Dendritic cell treated with granulocyte-macrophage colony-stimulating factor and Interleukin-4, amounts not matched to agents 40 ng/mL and 50 ng/mL, for 4 days (primary cell): ENCODE results near the gene RIPK3.

ENCODE experiments used
- H3K27ac Mint-ChIP-seq: one replicate; pipeline ENCODE4 v1.8.0; 2022; ENCODE audit warnings: mild to moderate bottlenecking, mixed read lengths
- H3K27me3 Mint-ChIP-seq: one replicate; pipeline ENCODE4 v1.8.0; 2022; ENCODE audit warnings: mild to moderate bottlenecking, mixed read lengths
- H3K36me3 Mint-ChIP-seq: one replicate; pipeline ENCODE4 v1.8.0; 2022; ENCODE audit warnings: low read depth, mixed read lengths
- H3K4me1 Mint-ChIP-seq: one replicate; pipeline ENCODE4 v1.8.0; 2022; ENCODE audit warnings: low read depth, mixed read lengths
- H3K4me3 Mint-ChIP-seq: one replicate; pipeline ENCODE4 v1.8.0; 2022; ENCODE audit warnings: mild to moderate bottlenecking, moderate library complexity, mixed read lengths
- H3K9me3 Mint-ChIP-seq: one replicate; pipeline ENCODE4 v1.8.0; 2022; ENCODE audit warnings: mixed read lengths
- intact Hi-C: fragments of 100-400 bp; cut with micrococcal nuclease; formaldehyde crosslinking; loops from one replicate; pipeline ENCODE4 v1.15.0; 2022

Gene RIPK3

DNA sequence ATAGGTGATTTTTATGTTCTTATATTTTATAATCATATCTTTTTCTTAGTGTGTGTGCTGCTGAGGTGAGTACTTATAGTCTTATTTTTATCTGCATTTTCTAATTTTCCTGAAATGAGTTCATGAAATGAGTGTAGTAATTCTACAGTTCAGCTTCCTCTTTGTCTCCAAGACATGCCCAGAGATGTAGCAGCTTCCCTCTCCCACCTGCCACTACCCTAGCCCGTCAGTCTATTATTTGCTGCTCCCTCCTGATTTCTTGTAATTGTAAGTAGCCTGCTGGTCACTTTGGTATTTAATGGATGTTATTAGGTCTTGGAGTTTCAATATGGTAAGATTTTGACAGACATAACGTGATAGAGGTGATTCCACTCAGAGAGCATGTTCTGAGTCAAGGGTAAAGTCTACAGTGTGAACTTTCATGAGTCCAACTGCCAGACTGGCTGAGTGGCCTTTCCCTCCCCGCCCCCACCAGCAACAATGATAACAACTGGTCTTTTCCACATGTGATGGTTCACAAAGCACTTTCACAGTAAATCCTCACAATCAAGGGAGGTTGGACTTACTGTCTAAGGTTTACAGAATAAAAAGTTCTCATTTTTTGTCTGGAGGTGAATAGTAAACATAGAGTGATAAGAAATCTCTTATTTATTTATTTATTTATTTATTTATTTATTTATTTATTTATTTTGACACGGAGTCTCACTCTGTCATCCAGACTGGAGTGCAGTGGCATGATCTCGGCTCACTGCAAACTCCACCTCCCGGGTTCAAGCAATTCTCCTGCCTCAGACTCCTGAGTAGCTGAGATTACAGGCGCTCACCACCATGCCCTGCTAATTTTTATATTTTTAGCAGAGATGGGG is 4.2 kb upstream of the RIPK3 start:
- Mint-ChIP-seq H3K9me3 (no peaks in the 10 kb centered on the region), H3K36me3 (peaks cover 8% of the 10 kb centered on the region), H3K27me3 (peaks cover 19% of the 10 kb centered on the region), H3K27ac (no peak overlapping the region), H3K4me1 (peaks cover 26% of the 10 kb centered on the region), H3K4me3 (no peak overlapping the region)
- intact Hi-C loops: no loop called here

DNA sequence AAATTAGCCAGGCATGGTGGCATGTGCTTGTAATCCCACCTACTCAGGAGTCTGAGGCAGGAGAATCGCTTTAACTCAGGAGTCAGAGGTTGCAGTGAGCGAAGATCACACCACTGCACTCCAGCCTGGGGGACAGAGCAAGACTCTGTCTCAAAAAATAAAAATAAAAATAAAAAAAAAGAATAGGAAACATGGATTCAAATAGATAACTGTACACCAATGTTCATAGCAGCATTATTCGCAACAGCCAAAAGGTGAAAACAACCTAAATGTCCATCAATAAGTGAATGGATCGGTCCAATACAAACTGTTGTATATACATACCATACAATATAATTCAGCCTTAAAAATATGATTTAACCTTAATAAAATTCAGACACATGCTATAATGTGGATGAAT is 3.1 kb upstream of the RIPK3 start:
- Mint-ChIP-seq H3K27ac (no peak overlapping the region), H3K4me1 (peaks cover 37% of the 10 kb centered on the region), H3K36me3 (peaks cover 20% of the 10 kb centered on the region), H3K27me3 (peaks cover 20% of the 10 kb centered on the region), H3K4me3 (no peak overlapping the region), H3K9me3 (no peaks in the 10 kb centered on the region)
- intact Hi-C loops: no loop called here

DNA sequence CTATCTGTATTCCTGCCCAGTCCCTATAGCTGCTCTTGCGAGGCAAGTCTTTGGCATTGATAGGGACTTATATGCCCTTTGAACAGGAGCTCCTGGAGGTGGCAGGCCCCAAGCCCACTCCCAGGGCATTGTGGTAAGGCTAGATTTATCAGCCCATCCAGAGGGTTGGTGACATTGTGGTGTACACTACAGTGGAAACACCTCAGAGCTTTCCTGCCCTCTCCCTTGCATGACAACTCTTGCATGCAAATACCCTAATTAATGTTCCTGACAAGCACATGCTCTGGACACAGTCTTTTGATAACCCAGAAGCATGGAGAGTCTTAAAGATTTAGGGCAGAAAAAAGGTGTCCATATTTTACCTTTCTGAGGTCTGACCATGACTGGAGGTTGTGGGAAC is 815 bp upstream of the RIPK3 start:
- Mint-ChIP-seq H3K27ac (no peak overlapping the region), H3K4me3 (no peak overlapping the region), H3K9me3 (no peaks in the 10 kb centered on the region), H3K36me3 (peaks cover 41% of the 10 kb centered on the region), H3K4me1 (peaks cover 60% of the 10 kb centered on the region), H3K27me3 (peaks cover 20% of the 10 kb centered on the region)
- intact Hi-C loops: no loop called here

DNA sequence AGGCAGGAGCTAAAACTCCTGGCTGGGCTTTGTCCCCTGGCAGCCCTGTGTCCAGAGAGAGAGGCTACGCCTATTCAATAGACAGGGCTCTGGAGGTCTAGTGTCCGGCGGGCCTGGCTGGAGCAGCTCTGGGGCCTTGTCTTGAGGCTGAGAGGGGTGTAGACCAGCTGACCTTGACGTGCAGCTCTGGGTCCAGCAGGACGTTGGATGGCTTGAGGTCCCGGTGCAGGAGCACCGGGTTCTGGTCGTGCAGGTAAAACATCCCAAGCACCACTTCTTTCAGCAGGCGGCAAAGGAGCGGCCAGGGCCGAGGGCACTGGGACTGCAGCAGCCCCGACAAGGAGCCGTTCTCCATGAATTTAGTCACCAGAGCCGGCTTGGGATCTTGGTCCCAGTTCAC is 948 bp downstream of the RIPK3 start:
- H3K9me3 Mint-ChIP-seq: no peaks in the 10 kb centered on the region
- H3K27me3 Mint-ChIP-seq: peaks cover 28% of the 10 kb centered on the region
- H3K36me3 Mint-ChIP-seq: peaks cover 41% of the 10 kb centered on the region
- H3K4me1 Mint-ChIP-seq: peaks cover 75% of the 10 kb centered on the region
- intact Hi-C loops: no loop called here
- peak overlapping the region; percentile 90 for H3K4me3 Mint-ChIP-seq
- peak overlapping the region; percentile 93 for H3K27ac Mint-ChIP-seq

DNA sequence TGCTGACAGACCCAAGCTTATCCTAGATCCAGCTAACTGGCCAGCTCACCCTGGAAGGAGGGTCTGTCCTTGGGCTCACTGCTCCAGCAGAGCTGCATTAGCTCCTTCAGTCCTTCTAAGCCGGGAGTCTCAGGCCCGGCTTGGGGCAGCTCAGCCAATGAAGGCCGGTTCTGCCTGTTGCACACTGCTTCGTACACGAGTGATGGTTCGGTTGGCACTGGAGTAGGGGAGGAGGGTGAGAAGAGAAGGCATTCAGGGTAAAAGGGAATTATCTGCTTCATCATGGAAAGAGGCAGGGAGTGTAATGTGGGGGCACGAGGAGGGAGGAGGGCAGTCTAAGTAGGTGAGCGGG is 2.0 kb downstream of the RIPK3 start:
- peaks cover 77% of the 10 kb centered on the region for H3K4me1 Mint-ChIP-seq
- peaks cover 41% of the 10 kb centered on the region for H3K36me3 Mint-ChIP-seq
- no peak overlapping the region for H3K27ac Mint-ChIP-seq
- H3K27me3 Mint-ChIP-seq: peaks cover 37% of the 10 kb centered on the region
- H3K4me3 Mint-ChIP-seq: no peak overlapping the region
- intact Hi-C loops: no loop called here
- no peaks in the 10 kb centered on the region for H3K9me3 Mint-ChIP-seq

DNA sequence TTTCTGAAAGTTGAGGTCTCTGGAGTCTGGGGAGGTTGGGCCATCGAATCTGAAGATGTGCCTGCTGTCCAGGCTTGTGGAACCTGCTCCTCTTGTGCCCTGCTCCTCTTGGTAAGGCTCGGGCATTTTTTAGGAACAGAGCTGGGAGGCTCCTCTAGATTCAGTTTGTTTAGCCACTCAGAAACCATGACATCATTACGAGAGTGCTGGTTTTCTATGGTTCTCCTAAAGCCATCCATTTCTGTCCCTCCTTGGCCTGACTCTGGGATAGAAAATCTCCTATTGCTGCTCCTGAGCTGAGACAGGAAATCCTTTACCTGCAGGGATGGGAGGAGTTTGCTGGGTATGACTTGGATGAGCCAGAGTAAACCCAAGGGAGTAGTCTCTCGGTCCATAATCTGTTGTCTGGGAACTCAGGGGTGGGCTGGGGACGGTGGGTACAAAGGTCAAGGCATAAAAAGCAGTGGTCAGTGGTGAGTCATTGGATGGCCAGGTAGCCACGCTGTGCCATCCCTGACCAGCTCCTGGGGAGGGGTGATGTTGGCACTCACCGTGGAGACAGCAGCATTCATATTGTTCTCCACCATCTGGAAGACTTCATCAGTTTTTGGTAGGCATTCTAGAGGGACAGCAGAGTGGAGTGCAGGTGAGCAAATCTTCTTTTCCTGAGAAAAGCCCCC is 2.5 kb downstream of the RIPK3 start:
- Mint-ChIP-seq H3K4me1 (peaks cover 82% of the 10 kb centered on the region), H3K9me3 (no peaks in the 10 kb centered on the region), H3K27me3 (peaks cover 42% of the 10 kb centered on the region), H3K36me3 (peaks cover 41% of the 10 kb centered on the region), H3K4me3 (no peak overlapping the region), H3K27ac (no peak overlapping the region)
- intact Hi-C loops: no loop called here

GRCh38 chr14:24335461-24336171 is 4.2 kb downstream of the RIPK3 start:
- intact Hi-C loops: no loop called here
- Mint-ChIP-seq H3K4me3 (peak overlapping the region; percentile 64), H3K4me1 (peaks cover 93% of the 10 kb centered on the region), H3K36me3 (peaks cover 41% of the 10 kb centered on the region), H3K9me3 (no peaks in the 10 kb centered on the region), H3K27ac (peak overlapping the region; percentile 19), H3K27me3 (peaks cover 45% of the 10 kb centered on the region)

- peak within 1 kb of the TSS; percentile 19 for H3K27ac Mint-ChIP-seq
- H3K4me3 Mint-ChIP-seq: peak within 1 kb of the TSS; percentile 64
- intact Hi-C loops: loop anchor here (5.0 kb wide), 1 partner anchor 33 kb away; the partner anchor contains the start of gene NFATC4
- peaks cover 45% of the 10 kb centered on the region for H3K27me3 Mint-ChIP-seq
- H3K9me3 Mint-ChIP-seq: no peaks in the 10 kb centered on the region
- peaks cover 98% of the 10 kb centered on the region for H3K4me1 Mint-ChIP-seq
- H3K36me3 Mint-ChIP-seq: peaks cover 39% of the 10 kb centered on the region
Observed at GRCh38 chr14:24334431-24335291, 5.1 kb downstream of the RIPK3 start, which contains the start of gene ADCY4. TSS of gene ADCY4 (minus strand) at chr14:24335071. CDS start at chr14:24334652, 419 bp downstream.

DNA sequence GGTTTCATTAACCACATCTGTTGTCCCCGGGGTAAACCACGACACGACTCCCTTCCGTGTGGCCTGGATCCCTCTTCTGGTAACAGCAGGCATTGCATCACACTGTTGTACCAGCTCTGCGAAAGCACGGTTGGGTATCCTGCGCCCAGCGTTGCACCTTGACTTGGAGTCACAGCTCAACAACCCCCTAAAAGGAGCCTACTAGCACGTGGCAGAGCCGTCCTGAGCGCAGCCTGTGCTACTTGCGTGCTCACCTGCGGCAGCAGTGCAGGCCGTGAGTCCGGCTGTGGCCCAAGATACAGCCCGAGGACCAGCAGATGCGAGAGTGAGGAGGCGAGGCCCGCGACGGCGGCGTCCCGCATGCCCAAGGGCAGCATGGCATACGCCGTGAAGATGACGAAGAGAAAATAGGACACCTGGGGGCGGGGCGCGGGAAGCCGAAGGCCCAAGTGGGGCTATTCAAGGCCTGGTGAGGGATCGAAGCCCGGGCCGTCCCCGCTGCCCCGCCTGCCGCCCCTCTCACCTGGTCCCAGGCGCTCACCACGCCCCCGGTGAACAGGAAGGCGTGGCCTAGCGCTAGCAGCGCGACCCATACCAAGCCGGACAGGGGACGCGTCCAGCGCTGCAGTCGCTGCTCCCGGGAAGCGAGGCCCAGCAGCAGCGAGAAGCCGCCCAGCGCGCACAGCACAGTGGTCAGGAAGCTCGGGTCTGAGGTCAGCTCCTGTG is 7.4 kb downstream of the RIPK3 start:
- peak overlapping the region; percentile 76 for H3K27ac Mint-ChIP-seq
- H3K4me3 Mint-ChIP-seq: peak overlapping the region; percentile 67
- H3K36me3 Mint-ChIP-seq: peaks cover 17% of the 10 kb centered on the region
- peaks cover 97% of the 10 kb centered on the region for H3K4me1 Mint-ChIP-seq
- H3K27me3 Mint-ChIP-seq: peaks cover 39% of the 10 kb centered on the region
- intact Hi-C loops: loop anchor here (5.0 kb wide), 1 partner anchor 35 kb away; the partner anchor contains the start of gene NFATC4
- no peaks in the 10 kb centered on the region for H3K9me3 Mint-ChIP-seq

DNA sequence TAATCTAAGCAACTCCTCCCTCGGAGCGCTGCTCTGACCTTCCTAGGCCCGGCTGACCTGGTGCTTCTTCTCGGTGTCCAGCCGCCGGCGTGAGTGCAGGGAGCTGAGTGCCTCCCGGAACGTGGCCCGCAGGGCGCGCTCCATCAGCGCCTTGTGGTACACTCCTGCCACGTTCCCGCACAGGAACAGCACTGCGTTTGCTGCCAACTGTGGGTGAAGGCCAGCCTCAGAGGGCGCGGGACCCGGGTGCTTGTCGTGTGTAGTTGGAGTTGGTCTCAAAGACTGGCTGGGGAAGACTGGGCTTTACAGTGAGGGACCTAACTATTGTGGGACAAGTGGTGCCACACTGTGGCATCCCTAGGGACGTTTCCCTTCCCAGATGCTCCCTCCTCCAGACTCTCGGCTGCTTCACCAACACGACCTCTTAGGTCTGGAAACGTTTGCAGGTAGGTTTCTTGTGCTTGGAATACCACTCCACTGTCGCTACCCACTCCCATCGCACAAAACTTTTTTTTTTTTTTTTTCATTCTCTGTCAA is 8.0 kb downstream of the RIPK3 start:
- Mint-ChIP-seq H3K27ac (peak overlapping the region; percentile 76), H3K4me3 (no peak overlapping the region), H3K9me3 (no peaks in the 10 kb centered on the region), H3K36me3 (peaks cover 10% of the 10 kb centered on the region), H3K4me1 (peaks cover 97% of the 10 kb centered on the region), H3K27me3 (peaks cover 37% of the 10 kb centered on the region)
- intact Hi-C loops: loop anchor here (5.0 kb wide), 1 partner anchor 36 kb away; the partner anchor contains the start of gene NFATC4

DNA sequence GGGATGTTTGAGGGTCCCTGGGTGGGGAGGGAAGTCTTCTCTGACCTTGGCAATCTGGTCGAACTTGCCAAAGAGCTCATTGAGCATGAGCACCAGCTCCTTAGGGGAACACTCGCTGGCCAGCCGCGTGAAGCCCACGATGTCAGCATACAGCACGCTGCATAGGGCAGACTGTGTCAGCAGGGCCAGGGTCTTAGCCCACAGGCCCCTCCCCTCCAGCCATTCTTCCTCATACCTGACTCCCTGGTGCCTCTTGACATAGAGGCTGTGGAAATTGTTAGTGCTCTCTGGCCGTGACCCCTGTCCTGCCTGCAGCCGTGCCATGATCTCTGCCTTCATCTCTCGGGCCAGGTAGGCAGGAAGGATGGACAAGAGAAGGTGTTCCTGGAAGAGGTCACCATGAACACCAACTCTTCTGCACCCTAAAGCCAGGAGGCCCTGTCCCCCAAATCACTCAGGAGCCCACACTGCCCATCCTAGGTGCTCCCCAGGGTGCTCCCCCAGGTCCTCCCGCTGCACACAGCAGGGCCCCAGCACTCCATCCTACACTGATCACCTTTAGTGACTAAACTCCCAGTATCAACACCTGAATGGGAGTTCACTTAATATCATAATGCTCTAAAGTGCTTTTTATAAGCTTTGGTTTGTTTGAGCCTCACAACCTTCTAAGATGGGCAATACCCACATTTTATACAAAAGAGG is 8.7 kb downstream of the RIPK3 start:
- Mint-ChIP-seq H3K27me3 (peaks cover 37% of the 10 kb centered on the region), H3K4me1 (peaks cover 97% of the 10 kb centered on the region), H3K27ac (peak overlapping the region; percentile 62), H3K4me3 (no peak overlapping the region), H3K36me3 (peaks cover 4% of the 10 kb centered on the region), H3K9me3 (no peaks in the 10 kb centered on the region)
- intact Hi-C loops: loop anchor here (5.0 kb wide), 1 partner anchor 36 kb away; the partner anchor contains the start of gene NFATC4

GRCh38 chr14:24329736-24330135 is 10.1 kb downstream of the RIPK3 start:
- Mint-ChIP-seq H3K27ac (peak overlapping the region; percentile 62), H3K4me3 (no peak overlapping the region), H3K4me1 (peaks cover 96% of the 10 kb centered on the region), H3K36me3 (no peaks in the 10 kb centered on the region), H3K27me3 (peaks cover 25% of the 10 kb centered on the region), H3K9me3 (no peaks in the 10 kb centered on the region)
- intact Hi-C loops: loop anchor here (1.0 to 5.0 kb wide), 2 partner anchors 15 to 38 kb away; partner anchors contain the start of gene NFATC4
